ENCODE measurements around the gene CPSF4.

DNA sequence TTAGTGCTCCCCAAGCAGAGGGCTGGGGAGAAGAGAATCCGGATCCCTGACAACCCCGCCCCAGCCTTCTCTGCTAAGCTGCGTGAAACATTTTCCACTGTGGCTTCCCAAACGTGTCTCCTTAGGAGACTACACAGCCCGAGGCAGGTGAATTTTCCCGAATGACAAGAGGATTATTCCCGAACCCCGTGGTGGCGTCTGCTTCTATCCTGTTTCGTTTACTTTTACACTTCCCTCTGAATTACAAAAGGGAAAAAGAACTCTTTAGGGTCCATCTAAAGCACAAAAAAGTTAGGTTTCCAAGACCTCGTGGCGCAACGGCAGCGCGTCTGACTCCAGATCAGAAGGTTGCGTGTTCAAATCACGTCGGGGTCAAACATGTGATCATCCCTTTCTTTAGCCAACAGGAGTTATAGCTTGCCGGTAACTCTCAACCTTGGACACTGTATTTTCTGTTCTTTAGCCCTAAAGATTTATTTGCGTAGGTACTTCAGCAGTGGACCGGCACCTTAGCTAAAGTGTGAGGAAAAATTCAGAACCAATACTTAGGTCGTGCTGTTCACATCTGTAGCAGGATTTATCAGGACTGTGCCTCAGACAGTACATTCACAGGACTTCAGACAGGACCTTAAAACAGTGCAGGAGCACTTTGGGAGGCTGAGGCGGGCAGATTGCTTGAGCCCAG lies 30.8 kb downstream of the CPSF4 start:
- TF ChIP-seq, protein P1, sequence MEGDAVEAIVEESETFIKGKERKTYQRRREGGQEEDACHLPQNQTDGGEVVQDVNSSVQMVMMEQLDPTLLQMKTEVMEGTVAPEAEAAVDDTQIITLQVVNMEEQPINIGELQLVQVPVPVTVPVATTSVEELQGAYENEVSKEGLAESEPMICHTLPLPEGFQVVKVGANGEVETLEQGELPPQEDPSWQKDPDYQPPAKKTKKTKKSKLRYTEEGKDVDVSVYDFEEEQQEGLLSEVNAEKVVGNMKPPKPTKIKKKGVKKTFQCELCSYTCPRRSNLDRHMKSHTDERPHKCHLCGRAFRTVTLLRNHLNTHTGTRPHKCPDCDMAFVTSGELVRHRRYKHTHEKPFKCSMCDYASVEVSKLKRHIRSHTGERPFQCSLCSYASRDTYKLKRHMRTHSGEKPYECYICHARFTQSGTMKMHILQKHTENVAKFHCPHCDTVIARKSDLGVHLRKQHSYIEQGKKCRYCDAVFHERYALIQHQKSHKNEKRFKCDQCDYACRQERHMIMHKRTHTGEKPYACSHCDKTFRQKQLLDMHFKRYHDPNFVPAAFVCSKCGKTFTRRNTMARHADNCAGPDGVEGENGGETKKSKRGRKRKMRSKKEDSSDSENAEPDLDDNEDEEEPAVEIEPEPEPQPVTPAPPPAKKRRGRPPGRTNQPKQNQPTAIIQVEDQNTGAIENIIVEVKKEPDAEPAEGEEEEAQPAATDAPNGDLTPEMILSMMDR (IDR thresholded peaks at IDR 0.05), result no peak
- TF ChIP-seq POLR2A (IDR thresholded peaks at IDR 0.05) (no peak), POLR2AphosphoS5 (IDR thresholded peaks at IDR 0.05) (no peak), EP300 (IDR thresholded peaks at IDR 0.05) (no peak)

All from stomach (tissue), 4 donors.